Measurements from ENCODE around the gene SMIM41.

The SMIM41 gene

GRCh38 chr12:52060498-52061177 lies 18.9 kb upstream of the SMIM41 start:
- no peak for DNase-seq (ENCODE audit: extremely low read depth, low read depth)

GRCh38 chr12:52061470-52062166 lies 17.9 kb upstream of the SMIM41 start:
- TF ChIP-seq CTCF (IDR thresholded peaks at IDR 0.05; ENCODE audit: low read depth, low read length): no peak
- DNase-seq (ENCODE audit: extremely low read depth, low read depth): no peak

More at GRCh38 chr12:52060498-52061177, 18.9 kb upstream of the SMIM41 start:
- no peak for TF ChIP-seq CTCF (IDR thresholded peaks at IDR 0.05; ENCODE audit: low read depth, low read length)

GRCh38 chr12:52062167-52063081 lies 17.1 kb upstream of the SMIM41 start:
- no peak for TF ChIP-seq CTCF (IDR thresholded peaks at IDR 0.05; ENCODE audit: low read depth, low read length)
- no peak for DNase-seq (ENCODE audit: extremely low read depth, low read depth)

GRCh38 chr12:52063082-52063924 lies 16.2 kb upstream of the SMIM41 start:
- no peak for DNase-seq (ENCODE audit: extremely low read depth, low read depth)
- TF ChIP-seq CTCF (IDR thresholded peaks at IDR 0.05; ENCODE audit: low read depth, low read length): no peak

- TF ChIP-seq CTCF (IDR thresholded peaks at IDR 0.05; ENCODE audit: low read depth, low read length): no peak
- no peak for DNase-seq (ENCODE audit: extremely low read depth, low read depth)
Measured at GRCh38 chr12:52063981-52064649, 15.4 kb upstream of the SMIM41 start.

- TF ChIP-seq CTCF (IDR thresholded peaks at IDR 0.05; ENCODE audit: low read depth, low read length): no peak
- no peak for DNase-seq (ENCODE audit: extremely low read depth, low read depth)
Measured at GRCh38 chr12:52066346-52067080, 13.0 kb upstream of the SMIM41 start.

All from AG09319 (cell line).